Body of pancreas (tissue), 4 donors: ENCODE data around the gene FSIP2. TPM values are rescaled to one million over a fixed set of nuclear protein-coding genes. Genes with fewer than 3 reads are reported as not detected.
A peak's percentile ranks its signal among the peaks of the same experiment; 100 is the strongest.

Source experiments
- ATAC-seq: fragments of 150-250 bp; one replicate; pipeline ENCODE4 v1.9.1; 2016
- DNase-seq, 4 donors: peaks; one replicate each; pipeline ENCODE4 v3.0.0-alpha.2; 2019
- H3K27ac ChIP-seq, 4 donors: fragments of 200-600 bp; sonication (generic); 1 replicate in 3 of 4; 2 replicates in 1 of 4; pipeline versions ENCODE4 v1.5.1 to v1.6.1; 2016 to 2019; ENCODE audit warnings: mild to moderate bottlenecking in 1 of 4, mixed read lengths in 1 of 4, moderate library complexity in 1 of 4
- H3K27me3 ChIP-seq, 2 donors: fragments of 200-600 bp; sonication (generic); one replicate each; pipeline ENCODE4 v1.6.0; 2016; ENCODE audit warnings: mild to moderate bottlenecking in 1 of 2
- H3K36me3 ChIP-seq, 2 donors: fragments of 200-600 bp; sonication (generic); replicated peaks in 1 of 2; 2 replicates each; pipeline ENCODE4 v1.5.1; 2016; ENCODE audit warnings: low read depth in 2 of 2; ENCODE audit not compliant: insufficient read depth in 1 of 2
- H3K4me1 ChIP-seq: fragments of 200-600 bp; sonication (generic); one replicate; pipeline ENCODE4 v1.6.0; 2016
- H3K4me3 ChIP-seq, 2 donors: fragments of 200-600 bp; sonication (generic); 1 replicate in 1 of 2; 2 replicates in 1 of 2; pipeline ENCODE4 v1.5.1; 2016 to 2019
- H3K9me3 ChIP-seq, 3 donors: fragments of 200-600 bp; sonication (generic); 1 replicate in 2 of 3; 2 replicates in 1 of 3; pipeline ENCODE4 v1.5.1; 2016
- POLR2A ChIP-seq, 3 donors: fragments of 450-650 bp; IDR thresholded peaks; one replicate each; pipeline ENCODE4 v1.6.1; 2016; ENCODE audit warnings: antibody characterized with exemption in 3 of 3, mild to moderate bottlenecking in 2 of 3
- WGBS, 2 donors: methylation state at CpG; one replicate each; pipeline ENCODE4 v1.1.5; 2017; 5-methylcytosine and 5-hydroxymethylcytosine counted together
- intact Hi-C: fragments of 100-400 bp; cut with DNase I; formaldehyde crosslinking; loops from one replicate; pipeline ENCODE4 v1.15.1; 2023
- total RNA-seq, 2 donors: library from RNA; depleted of rRNA; stranded (reverse); fragments of >200 nt; gene quantifications; one replicate each; pipeline ENCODE4 v1.1.0, GENCODE V29; 2016
- TF ChIP-seq, protein P1 (sequence below), 7 experiments: fragments of 450-650 bp in 4 of 7; fragments of 200-600 bp in 3 of 7; sonication (generic) in 3 of 7; IDR thresholded peaks; one replicate each; pipeline ENCODE4 v1.5.1; 2016 to 2019; ENCODE audit warnings: antibody characterized with exemption in 7 of 7

FSIP2 gene
- total RNA-seq, 2 donors from 2014 or later = 1.3 to 3.1 TPM

DNA sequence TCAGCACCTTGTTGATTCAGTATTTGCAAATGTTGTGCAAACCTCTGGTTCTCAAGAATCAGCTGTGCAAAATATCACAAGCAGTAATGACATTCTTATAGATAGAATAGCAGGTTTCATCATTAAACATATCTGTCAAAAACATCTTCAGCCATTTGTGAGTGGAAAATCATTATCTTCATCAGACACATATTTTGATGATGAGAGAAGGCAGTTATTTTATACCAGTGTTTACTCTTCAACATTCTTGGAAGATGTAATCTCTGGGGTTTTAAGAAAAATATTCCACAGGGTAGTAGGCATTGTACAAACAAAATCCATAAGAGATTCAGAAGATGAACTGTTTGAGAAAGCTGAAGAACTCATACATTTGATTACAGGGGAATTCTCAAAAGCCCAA lies 64.3 kb downstream of the FSIP2 start:
- no peaks in the 10 kb centered on the region for H3K27me3 ChIP-seq
- no peaks in the 10 kb centered on the region for H3K4me1 ChIP-seq
- H3K4me3 ChIP-seq = no peak overlapping the region
- no peak overlapping the region for H3K27ac ChIP-seq
- TF ChIP-seq, protein P1, sequence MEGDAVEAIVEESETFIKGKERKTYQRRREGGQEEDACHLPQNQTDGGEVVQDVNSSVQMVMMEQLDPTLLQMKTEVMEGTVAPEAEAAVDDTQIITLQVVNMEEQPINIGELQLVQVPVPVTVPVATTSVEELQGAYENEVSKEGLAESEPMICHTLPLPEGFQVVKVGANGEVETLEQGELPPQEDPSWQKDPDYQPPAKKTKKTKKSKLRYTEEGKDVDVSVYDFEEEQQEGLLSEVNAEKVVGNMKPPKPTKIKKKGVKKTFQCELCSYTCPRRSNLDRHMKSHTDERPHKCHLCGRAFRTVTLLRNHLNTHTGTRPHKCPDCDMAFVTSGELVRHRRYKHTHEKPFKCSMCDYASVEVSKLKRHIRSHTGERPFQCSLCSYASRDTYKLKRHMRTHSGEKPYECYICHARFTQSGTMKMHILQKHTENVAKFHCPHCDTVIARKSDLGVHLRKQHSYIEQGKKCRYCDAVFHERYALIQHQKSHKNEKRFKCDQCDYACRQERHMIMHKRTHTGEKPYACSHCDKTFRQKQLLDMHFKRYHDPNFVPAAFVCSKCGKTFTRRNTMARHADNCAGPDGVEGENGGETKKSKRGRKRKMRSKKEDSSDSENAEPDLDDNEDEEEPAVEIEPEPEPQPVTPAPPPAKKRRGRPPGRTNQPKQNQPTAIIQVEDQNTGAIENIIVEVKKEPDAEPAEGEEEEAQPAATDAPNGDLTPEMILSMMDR (IDR thresholded peaks at IDR 0.05) = no peak
- no peak for TF ChIP-seq POLR2A (IDR thresholded peaks at IDR 0.05)
- DNase-seq (no peak), ATAC-seq (no peak)
- no peaks in the 10 kb centered on the region for H3K36me3 ChIP-seq
- intact Hi-C loops = no loop called here
- no peaks in the 10 kb centered on the region for H3K9me3 ChIP-seq

DNA sequence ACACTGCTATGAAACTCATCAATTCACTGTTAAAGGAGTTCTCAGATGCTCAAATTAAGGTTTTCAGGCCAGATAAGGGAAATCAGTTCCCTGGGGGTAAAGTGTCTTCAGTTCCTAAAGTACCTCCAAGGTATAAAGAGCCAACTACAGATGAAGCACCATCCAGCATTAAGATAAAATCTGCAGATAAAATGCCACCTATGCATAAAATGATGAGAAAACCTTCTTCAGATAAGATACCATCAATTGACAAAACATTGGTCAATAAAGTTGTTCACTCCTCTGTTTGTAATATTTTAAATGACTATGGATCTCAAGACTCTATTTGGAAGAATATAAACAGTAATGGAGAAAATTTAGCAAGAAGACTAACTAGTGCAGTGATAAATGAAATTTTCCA lies 68.2 kb downstream of the FSIP2 start:
- no peaks in the 10 kb centered on the region for H3K9me3 ChIP-seq
- intact Hi-C loops = no loop called here
- no peaks in the 10 kb centered on the region for H3K36me3 ChIP-seq
- DNase-seq (no peak), ATAC-seq (no peak)
- TF ChIP-seq, protein P1 (IDR thresholded peaks at IDR 0.05) = no peak
- no peak for TF ChIP-seq POLR2A (IDR thresholded peaks at IDR 0.05)
- no peaks in the 10 kb centered on the region for H3K4me1 ChIP-seq
- H3K27ac ChIP-seq = no peak overlapping the region
- H3K27me3 ChIP-seq = no peaks in the 10 kb centered on the region
- H3K4me3 ChIP-seq = no peak overlapping the region

DNA sequence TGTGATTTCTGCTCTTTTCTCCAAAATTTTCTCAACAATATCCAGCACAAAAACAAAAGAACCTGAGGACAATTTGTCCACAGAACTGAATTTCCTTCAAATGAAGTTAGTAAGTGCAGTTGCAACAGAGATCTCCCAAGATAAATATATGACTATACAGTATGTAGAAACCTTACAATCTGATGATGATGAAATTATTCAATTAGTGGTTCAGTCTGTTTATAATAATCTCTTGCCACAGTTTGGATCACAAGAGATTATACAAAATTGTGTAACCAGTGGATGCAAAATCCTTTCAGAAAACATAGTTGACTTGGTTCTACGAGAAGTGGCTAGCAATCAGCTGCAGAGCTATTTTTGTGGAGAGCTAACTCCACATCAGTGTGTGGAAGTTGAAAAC lies 68.7 kb downstream of the FSIP2 start:
- Histone ChIP-seq H3K27ac (no peak overlapping the region), H3K4me1 (no peaks in the 10 kb centered on the region), H3K27me3 (no peaks in the 10 kb centered on the region), H3K9me3 (no peaks in the 10 kb centered on the region), H3K36me3 (no peaks in the 10 kb centered on the region), H3K4me3 (no peak overlapping the region)
- intact Hi-C loops = no loop called here
- ATAC-seq (no peak), DNase-seq (no peak)
- WGBS, 2 donors = 91 to 94% methylated on average over 1 of the region's 1 CpG
- TF ChIP-seq, protein P1 (IDR thresholded peaks at IDR 0.05) = no peak
- TF ChIP-seq POLR2A (IDR thresholded peaks at IDR 0.05) = no peak

DNA sequence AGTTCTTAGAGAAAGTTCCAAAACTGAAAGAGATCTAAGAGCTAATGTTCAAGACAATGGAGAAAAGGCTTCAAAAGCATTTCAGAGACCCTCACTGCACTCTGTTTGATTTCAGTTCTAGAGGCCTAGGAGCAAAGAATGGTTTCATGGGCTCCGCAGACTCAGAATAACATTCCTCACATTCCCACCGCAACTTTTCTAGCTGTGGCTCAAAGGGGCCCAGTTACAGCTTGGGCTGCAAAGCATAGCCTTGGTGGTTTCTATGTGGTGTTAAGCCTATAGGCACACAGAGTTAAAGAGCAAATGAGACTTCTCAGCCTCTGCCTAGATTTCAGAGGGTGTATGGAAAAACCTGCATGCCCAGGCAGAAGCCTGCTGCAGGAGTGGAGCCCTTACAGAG lies 73.0 kb downstream of the FSIP2 start:
- WGBS, 2 donors = 96 to 100% methylated on average over 2 of the region's 2 CpGs
- no peak overlapping the region for H3K4me3 ChIP-seq
- H3K27ac ChIP-seq = no peak overlapping the region
- no peaks in the 10 kb centered on the region for H3K27me3 ChIP-seq
- no peaks in the 10 kb centered on the region for H3K36me3 ChIP-seq
- peaks cover 8% of the 10 kb centered on the region for H3K4me1 ChIP-seq
- H3K9me3 ChIP-seq = no peaks in the 10 kb centered on the region
- intact Hi-C loops = no loop called here
- TF ChIP-seq, protein P1 (IDR thresholded peaks at IDR 0.05) = no peak
- TF ChIP-seq POLR2A (IDR thresholded peaks at IDR 0.05) = no peak
- ATAC-seq = no peak
- no peak for DNase-seq

DNA sequence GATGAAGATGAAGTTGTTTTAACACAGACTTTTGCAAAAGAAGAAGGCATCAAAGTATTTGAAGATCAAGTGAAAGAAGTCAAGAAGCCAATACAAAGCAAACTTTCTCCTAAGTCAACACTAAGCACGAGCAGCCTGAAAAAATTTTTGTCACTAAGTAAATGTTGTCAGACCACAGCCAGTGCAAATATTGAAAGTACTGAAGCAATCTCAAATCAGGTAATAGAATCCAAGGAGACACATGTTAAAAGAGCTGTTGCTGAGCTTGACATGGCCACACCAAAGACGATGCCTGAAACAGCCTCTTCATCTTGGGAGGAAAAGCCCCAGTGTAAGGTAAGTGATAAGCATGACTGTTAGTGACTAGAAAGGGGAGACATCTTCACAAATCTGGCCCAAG lies 75.1 kb downstream of the FSIP2 start:
- peaks cover 8% of the 10 kb centered on the region for H3K4me1 ChIP-seq
- H3K4me3 ChIP-seq = no peak overlapping the region
- H3K27me3 ChIP-seq = no peaks in the 10 kb centered on the region
- H3K9me3 ChIP-seq = no peaks in the 10 kb centered on the region
- intact Hi-C loops = no loop called here
- no peaks in the 10 kb centered on the region for H3K36me3 ChIP-seq
- TF ChIP-seq, protein P1 (IDR thresholded peaks at IDR 0.05) = no peak
- no peak for TF ChIP-seq POLR2A (IDR thresholded peaks at IDR 0.05)
- ATAC-seq (peak; percentile 64), DNase-seq (peak in 3 of 4 donors; percentile 7 to 19 (median 8))
- WGBS, 2 donors = 18 to 23% methylated on average over 2 of the region's 2 CpGs
- H3K27ac ChIP-seq = no peak overlapping the region
